Breast epithelium (tissue), 3 donors: ENCODE measurements around the gene HSPG2.

Experiments used
- CTCF ChIP-seq, 3 donors: fragments of 450-650 bp; IDR thresholded peaks; one replicate each; pipeline ENCODE4 v1.5.1; 2016 to 2017; ENCODE audit warnings: antibody characterized with exemption in 3 of 3, mild to moderate bottlenecking in 3 of 3, moderate library complexity in 3 of 3
- POLR2A ChIP-seq: fragments of 450-650 bp; IDR thresholded peaks from one replicate; pipeline ENCODE4 v1.6.1; 2016; ENCODE audit warnings: antibody characterized with exemption, mild to moderate bottlenecking, moderate library complexity
- POLR2AphosphoS5 ChIP-seq, 3 donors: sonication (generic); formaldehyde crosslinking; IDR thresholded peaks; one replicate each; pipeline ENCODE4 v1.6.1; 2017; ENCODE audit warnings: antibody characterized with exemption in 3 of 3

GRCh38 chr1:21837476-21837875 is 99.6 kb downstream of the HSPG2 start:
- TF ChIP-seq POLR2AphosphoS5 (IDR thresholded peaks at IDR 0.05): no peak
- no peak for TF ChIP-seq POLR2A
- TF ChIP-seq CTCF (IDR thresholded peaks at IDR 0.05): no peak
